ENCODE results near the gene FBLN1.
"Not testable (repeated sequence)": the region's sequence is repeated elsewhere in the genome, so short reads cannot be mapped to it uniquely, and the experiment has no call there.

- TF ChIP-seq, protein P1, sequence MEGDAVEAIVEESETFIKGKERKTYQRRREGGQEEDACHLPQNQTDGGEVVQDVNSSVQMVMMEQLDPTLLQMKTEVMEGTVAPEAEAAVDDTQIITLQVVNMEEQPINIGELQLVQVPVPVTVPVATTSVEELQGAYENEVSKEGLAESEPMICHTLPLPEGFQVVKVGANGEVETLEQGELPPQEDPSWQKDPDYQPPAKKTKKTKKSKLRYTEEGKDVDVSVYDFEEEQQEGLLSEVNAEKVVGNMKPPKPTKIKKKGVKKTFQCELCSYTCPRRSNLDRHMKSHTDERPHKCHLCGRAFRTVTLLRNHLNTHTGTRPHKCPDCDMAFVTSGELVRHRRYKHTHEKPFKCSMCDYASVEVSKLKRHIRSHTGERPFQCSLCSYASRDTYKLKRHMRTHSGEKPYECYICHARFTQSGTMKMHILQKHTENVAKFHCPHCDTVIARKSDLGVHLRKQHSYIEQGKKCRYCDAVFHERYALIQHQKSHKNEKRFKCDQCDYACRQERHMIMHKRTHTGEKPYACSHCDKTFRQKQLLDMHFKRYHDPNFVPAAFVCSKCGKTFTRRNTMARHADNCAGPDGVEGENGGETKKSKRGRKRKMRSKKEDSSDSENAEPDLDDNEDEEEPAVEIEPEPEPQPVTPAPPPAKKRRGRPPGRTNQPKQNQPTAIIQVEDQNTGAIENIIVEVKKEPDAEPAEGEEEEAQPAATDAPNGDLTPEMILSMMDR (IDR thresholded peaks at IDR 0.05; ENCODE audit: low read depth, low read length): not testable (repeated sequence)
- not testable (repeated sequence) for TF ChIP-seq EZH2phosphoT487 (IDR thresholded peaks at IDR 0.05; ENCODE audit: low read depth)
Measured at GRCh38 chr22:45591633-45592213, 89.0 kb downstream of the FBLN1 start.
